Thoracic aorta (tissue), 2 donors: Measurements from ENCODE around the gene POLR2L. TPM values are rescaled to one million over a fixed set of nuclear protein-coding genes. Genes with fewer than 3 reads are reported as not detected.

ENCODE experiments used
- ATAC-seq: fragments of 150-250 bp; one replicate; pipeline ENCODE4 v1.8.0; 2017; ENCODE audit warnings: low read depth; ENCODE audit not compliant: insufficient number of reproducible peaks, low FRiP score
- DNase-seq: peaks from one replicate; pipeline ENCODE4 v3.0.0-alpha.2; 2020; ENCODE audit warnings: low spot score
- H3K27ac ChIP-seq, 2 donors: fragments of 200-600 bp; sonication (generic); 1 replicate in 1 of 2; 2 replicates in 1 of 2; pipeline ENCODE4 v1.5.1; 2016; ENCODE audit warnings: mild to moderate bottlenecking in 2 of 2, moderate library complexity in 2 of 2
- H3K27me3 ChIP-seq: fragments of 200-600 bp; sonication (generic); replicated peaks from 2 replicates; pipeline ENCODE4 v1.6.0; 2016; ENCODE audit warnings: mild to moderate bottlenecking; ENCODE audit not compliant: insufficient read depth
- H3K36me3 ChIP-seq: fragments of 200-600 bp; sonication (generic); one replicate; pipeline ENCODE4 v1.5.1; 2016
- H3K4me1 ChIP-seq, 2 donors: fragments of 200-600 bp; sonication (generic); 1 replicate in 1 of 2; 2 replicates in 1 of 2; pipeline versions ENCODE4 v1.5.1 to v1.6.0; 2016; ENCODE audit warnings: low read depth in 2 of 2, mild to moderate bottlenecking in 1 of 2; ENCODE audit not compliant: control insufficient read depth in 1 of 2
- H3K4me3 ChIP-seq: fragments of 200-600 bp; sonication (generic); 2 replicates; pipeline ENCODE4 v1.5.1; 2016; ENCODE audit warnings: mild to moderate bottlenecking
- H3K9me3 ChIP-seq: fragments of 200-600 bp; sonication (generic); 2 replicates; pipeline ENCODE4 v1.5.1; 2016
- CTCF ChIP-seq: fragments of 200-600 bp; sonication (generic); IDR thresholded peaks from one replicate; pipeline ENCODE4 v1.5.1; 2019; ENCODE audit warnings: antibody characterized with exemption
- total RNA-seq, 2 donors: library from RNA; depleted of rRNA; stranded (reverse); fragments of >200 nt; gene quantifications; one replicate each; pipeline versions ENCODE4 v1.1.0 to v1.2.3, GENCODE V29; 2016

Gene POLR2L
- total RNA-seq, 2 donors from 2014 or later: 20.8 to 63.0 TPM

DNA sequence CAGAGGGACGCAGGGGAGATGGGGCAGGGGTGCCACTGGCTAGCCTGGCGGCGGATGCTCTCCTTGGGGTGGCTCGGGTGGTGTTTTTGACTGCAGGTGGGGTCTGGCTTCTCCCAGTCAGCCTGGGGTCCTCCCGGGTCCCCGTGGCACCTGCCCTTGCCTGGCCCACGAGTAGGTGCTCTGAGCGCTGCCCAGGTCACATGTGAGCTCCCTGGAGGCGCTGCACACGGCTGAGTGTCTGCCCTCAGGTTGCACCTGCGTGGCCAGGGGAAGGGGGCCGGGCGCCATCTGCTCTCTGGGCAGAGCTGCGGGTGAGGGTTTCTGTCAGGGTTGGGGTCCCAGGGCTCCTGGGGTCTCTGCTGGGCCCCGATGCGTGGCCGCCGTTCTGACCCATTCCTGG is 5.5 kb upstream of the POLR2L start:
- no peaks in the 10 kb centered on the region for H3K9me3 ChIP-seq
- no peaks in the 10 kb centered on the region for H3K27me3 ChIP-seq
- H3K4me3 ChIP-seq: no peak overlapping the region
- DNase-seq (no peak), ATAC-seq (no peak)
- H3K27ac ChIP-seq: no peak overlapping the region
- no peak for TF ChIP-seq CTCF
- H3K36me3 ChIP-seq: no peaks in the 10 kb centered on the region
- peaks cover 38 to 54% of the 10 kb centered on the region in 2 donors for H3K4me1 ChIP-seq

GRCh38 chr11:846496-847098 is 4.3 kb upstream of the POLR2L start:
- no peaks in the 10 kb centered on the region for H3K9me3 ChIP-seq
- H3K4me1 ChIP-seq: peaks cover 38 to 55% of the 10 kb centered on the region in 2 donors
- H3K27ac ChIP-seq: peak overlapping the region in 1 of 2 donors; percentile 88
- H3K36me3 ChIP-seq: no peaks in the 10 kb centered on the region
- ATAC-seq (no peak), DNase-seq (no peak)
- no peak for TF ChIP-seq CTCF
- no peak overlapping the region for H3K4me3 ChIP-seq
- no peaks in the 10 kb centered on the region for H3K27me3 ChIP-seq

DNA sequence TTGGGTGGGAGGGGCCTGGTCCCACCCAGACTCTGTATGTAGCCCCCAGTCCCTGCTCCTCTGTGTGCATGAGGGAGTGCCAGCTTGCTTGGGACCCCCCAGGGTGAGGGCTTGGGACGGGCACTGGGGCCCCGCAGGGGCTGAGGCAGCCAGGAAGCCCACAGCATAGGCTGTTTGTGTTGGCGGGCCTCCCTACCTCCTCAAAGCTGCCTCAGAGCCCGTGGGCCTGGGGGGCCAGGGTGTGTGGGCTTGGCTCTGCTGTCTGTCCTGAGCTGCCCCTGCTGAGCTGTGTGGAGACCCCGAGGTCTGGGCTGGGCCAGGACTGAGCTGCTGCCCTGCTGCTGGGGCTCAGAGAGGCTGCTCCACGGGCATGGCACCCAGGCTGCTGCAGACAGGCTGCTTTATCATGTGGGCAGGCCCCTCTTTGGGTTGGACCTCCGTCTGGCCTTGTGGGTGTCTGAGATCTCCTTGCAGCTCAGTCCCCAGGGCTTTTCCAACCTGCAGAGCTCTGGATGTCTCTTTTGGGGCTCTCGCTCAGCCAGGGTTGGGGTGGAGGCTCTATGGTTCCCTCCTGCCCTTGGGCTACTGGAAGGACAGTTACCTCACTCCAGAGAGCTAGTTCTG is 3.7 kb upstream of the POLR2L start:
- H3K27ac ChIP-seq: peak overlapping the region; percentile 86 to 88
- ATAC-seq: no peak
- no peaks in the 10 kb centered on the region for H3K9me3 ChIP-seq
- no peak for TF ChIP-seq CTCF
- DNase-seq: no peak
- H3K4me3 ChIP-seq: no peak overlapping the region
- H3K36me3 ChIP-seq: no peaks in the 10 kb centered on the region
- no peaks in the 10 kb centered on the region for H3K27me3 ChIP-seq
- H3K4me1 ChIP-seq: peaks cover 44 to 61% of the 10 kb centered on the region in 2 donors

GRCh38 chr11:844693-845644 is 2.6 kb upstream of the POLR2L start:
- Histone ChIP-seq H3K27ac (peak overlapping the region; percentile 86 to 88), H3K4me1 (peaks cover 46 to 67% of the 10 kb centered on the region in 2 donors)

More at GRCh38 chr11:844693-845644, 2.6 kb upstream of the POLR2L start:
- Histone ChIP-seq H3K27me3 (no peaks in the 10 kb centered on the region), H3K4me3 (peak overlapping the region; percentile 95), H3K9me3 (no peaks in the 10 kb centered on the region), H3K36me3 (peaks cover 3% of the 10 kb centered on the region)
- ATAC-seq (peak; percentile 22), DNase-seq (peak; percentile 72)
- TF ChIP-seq CTCF: no peak
